RPMI7951 (cell line): ENCODE results near the gene SCRN1. TPM values are rescaled to one million over a fixed set of nuclear protein-coding genes. Genes with fewer than 3 reads are reported as not detected.
"Not testable (repeated sequence)": the region's sequence is repeated elsewhere in the genome, so short reads cannot be mapped to it uniquely, and the experiment has no call there.

ENCODE experiments used
- DNase-seq: peaks from one replicate; pipeline ENCODE4 v3.0.0-alpha.2; 2012; ENCODE audit warnings: low read depth
- total RNA-seq: library from RNA; depleted of rRNA; stranded (reverse); fragments of >200 nt; shearing (Covaris generic); gene quantifications from 2 replicates; pipeline ENCODE4 v1.2.3, GENCODE V29; 2014

The SCRN1 gene
- total RNA-seq, 1 experiment from 2014 or later: 112 TPM

- peak; percentile 84 for DNase-seq
Measured at GRCh38 chr7:29968683-29969395, 20.8 kb downstream of the SCRN1 start.

DNA sequence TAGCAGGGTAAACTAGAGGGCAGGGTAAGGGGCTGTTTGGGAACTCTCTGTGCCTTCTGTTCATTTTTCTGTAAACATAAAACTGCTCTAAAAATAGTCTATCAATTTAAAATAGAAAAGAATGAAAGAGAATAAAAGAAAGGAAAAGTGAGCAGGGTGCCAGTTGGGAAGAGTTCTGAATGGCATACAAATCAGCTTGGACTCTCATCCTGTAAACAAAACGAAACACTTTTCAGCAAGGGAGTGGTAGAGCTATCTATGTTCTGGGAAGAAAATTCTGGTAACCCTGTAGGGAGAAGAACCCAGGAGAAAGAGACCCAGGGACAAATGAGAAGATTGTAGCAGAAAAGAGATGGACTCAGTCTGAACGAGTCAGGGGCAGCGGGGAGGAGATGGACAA, 24.6 kb downstream of the SCRN1 start:
- DNase-seq: no peak

- DNase-seq: no peak
Measured at GRCh38 chr7:29962035-29962434, 27.6 kb downstream of the SCRN1 start.

DNA sequence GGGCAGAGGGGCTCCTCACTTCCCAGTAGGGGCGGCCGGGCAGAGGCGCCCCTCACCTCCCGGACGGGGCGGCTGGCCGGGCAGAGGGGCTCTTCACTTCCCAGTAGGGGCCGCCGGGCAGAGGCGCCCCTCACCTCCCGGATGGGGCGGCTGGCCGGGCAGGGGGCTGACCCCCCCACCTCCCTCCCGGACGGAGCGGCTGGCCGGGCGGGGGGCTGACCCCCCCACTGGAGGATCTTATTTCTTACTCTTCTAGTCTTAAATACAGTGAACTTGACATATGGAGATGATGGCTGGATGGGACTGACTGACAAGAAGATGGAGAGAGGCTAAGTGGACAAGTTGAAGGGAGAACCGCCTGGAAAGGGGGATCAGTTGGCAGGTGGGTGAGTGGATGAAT, 28.0 kb downstream of the SCRN1 start:
- not testable (repeated sequence) for DNase-seq

- no peak for DNase-seq
Measured at GRCh38 chr7:29958667-29959358, 30.8 kb downstream of the SCRN1 start.

DNA sequence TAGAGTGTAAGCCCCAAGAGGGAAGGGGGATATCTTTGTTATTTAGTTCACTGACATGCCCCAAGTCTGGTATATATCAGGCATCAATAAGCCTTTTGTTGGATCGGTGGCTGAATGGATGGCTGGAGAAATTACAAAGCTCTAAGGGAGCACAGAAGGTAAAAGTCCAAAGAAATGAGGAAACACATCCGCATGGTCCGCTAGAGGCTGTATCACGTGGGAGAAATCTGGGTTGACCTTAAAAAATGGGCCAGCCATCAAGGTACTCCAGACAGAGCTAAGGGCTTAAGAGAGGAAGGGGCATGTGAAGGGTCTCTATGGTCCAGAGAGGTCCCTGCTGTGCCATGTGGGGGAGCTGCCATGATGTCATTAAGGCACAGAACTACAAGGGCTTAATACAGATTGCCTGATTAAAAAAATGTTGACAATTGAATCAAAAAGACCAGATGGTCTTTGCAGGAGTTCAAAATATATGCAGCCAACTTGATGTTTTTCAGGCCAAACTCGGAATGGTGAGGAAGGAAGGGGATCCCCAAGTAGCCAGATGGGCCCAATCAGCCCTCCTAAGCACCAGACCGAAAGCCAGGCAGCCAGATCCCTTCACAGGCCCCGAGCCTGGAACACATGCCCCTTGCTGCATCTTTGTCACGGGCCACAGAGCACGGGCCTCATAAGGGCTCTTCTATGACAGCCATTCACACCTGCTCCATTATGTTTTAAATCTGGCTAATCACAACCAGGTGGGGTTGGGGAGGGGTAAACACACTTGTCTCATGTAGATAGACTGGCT, 31.9 kb downstream of the SCRN1 start:
- no peak for DNase-seq

DNA sequence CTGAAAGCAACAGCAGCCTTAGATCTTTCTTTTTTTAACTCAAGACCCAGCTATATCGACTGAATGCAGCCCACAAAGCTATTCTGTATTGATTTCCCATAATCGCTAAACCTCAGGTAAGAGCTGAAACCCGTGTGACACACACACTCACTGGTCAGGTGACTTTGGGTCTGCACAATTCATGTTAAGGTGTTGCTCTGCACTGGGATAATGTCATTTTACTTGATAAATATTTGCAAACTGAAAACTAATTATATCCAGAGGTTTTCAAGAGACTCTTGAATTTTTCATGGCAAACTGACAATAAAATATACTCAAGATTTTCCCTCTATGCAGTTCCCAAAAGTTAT, 33.1 kb downstream of the SCRN1 start:
- DNase-seq: no peak

DNA sequence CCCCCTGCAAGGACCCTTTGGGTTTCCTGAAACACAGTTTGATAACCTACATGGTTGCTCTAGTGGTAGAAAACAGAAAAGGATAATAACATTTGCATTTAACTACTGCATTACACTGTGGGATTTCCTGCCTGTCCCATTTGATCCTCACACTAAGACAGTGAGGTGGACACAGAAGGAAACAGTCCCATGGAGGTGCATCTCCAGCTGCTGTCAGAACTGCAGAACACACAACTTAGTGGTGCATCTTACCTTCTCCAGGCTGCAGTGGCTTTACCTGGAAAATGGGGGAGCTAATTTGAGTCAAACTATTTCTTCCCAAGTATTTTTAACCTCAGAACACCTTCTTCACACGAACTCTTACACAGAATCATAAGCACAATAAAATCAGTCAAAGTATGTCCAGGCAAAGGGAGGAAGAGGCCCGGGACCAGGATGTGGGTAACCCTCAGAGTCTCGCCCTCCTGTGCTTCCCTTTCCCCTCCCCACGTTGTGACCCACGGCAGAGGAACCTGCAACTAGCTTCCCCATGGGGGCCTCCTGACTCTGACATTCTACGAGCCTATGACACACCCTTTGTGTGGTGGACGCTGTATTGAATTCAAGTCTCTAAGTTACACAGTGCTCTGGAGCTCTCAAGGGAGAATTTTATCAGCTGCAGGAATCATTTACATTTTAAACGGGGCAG, 33.7 kb downstream of the SCRN1 start:
- DNase-seq: no peak

GRCh38 chr7:29955075-29955792, 34.4 kb downstream of the SCRN1 start:
- no peak for DNase-seq

DNA sequence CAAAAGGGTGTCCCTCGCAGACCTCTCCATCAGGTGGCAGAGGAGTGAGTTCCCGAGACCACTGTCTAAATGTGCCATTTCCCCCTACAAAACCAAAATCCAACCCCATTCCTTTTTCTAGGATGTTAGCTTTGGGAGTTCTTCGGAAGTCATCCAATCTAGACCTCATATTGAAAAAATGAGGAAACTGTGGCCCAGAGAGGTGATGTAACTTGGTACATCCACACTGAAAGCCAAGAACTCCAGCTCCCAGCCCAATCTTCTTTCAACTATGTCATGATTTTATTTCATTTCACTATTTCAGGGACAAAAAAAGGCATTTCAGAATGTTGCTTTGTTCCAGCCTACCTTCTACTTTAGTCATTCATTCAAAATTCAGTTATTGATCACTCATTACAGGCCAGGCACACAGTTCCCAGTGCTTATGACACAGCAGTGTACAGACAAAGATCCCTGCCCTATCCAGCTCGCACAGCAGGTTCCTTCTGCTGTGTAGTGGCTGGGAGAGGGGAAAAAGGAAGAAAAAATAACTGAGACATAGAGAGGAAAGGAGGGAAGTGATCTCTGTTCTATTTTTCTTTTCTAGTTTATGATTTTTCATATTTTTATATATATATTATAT, 35.8 kb downstream of the SCRN1 start:
- DNase-seq: no peak

- no peak for DNase-seq
Measured at GRCh38 chr7:29951206-29951605, 38.4 kb downstream of the SCRN1 start.

GRCh38 chr7:29950480-29950879, 39.1 kb downstream of the SCRN1 start:
- DNase-seq: no peak

GRCh38 chr7:29948587-29948986, 41.0 kb downstream of the SCRN1 start:
- no peak for DNase-seq

GRCh38 chr7:29946428-29947186, 43.0 kb downstream of the SCRN1 start:
- peak; percentile 47 for DNase-seq

GRCh38 chr7:29945259-29945809, 44.3 kb downstream of the SCRN1 start:
- DNase-seq: no peak

DNA sequence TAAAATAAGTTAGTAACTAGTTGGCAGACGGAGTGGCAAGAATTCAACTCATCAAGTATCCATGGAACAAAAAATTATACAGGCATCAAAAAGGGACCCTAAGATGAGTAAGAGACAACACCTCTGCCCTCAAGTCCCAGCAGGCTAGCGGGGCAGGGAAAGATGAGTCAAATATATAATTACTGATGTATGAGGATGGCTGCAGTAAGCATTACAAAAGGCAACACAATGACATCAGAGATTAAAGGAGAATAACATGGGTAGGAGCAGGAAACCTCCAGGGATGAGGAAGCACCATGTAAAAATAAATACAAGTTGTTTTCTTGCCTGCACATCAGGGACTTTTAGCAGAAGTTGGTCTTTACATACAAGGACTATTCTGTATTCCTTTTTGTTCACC, 49.4 kb downstream of the SCRN1 start:
- DNase-seq: no peak

GRCh38 chr7:29937132-29937531, 52.5 kb downstream of the SCRN1 start:
- DNase-seq: no peak

GRCh38 chr7:29935111-29935510, 54.5 kb downstream of the SCRN1 start:
- DNase-seq: no peak

DNA sequence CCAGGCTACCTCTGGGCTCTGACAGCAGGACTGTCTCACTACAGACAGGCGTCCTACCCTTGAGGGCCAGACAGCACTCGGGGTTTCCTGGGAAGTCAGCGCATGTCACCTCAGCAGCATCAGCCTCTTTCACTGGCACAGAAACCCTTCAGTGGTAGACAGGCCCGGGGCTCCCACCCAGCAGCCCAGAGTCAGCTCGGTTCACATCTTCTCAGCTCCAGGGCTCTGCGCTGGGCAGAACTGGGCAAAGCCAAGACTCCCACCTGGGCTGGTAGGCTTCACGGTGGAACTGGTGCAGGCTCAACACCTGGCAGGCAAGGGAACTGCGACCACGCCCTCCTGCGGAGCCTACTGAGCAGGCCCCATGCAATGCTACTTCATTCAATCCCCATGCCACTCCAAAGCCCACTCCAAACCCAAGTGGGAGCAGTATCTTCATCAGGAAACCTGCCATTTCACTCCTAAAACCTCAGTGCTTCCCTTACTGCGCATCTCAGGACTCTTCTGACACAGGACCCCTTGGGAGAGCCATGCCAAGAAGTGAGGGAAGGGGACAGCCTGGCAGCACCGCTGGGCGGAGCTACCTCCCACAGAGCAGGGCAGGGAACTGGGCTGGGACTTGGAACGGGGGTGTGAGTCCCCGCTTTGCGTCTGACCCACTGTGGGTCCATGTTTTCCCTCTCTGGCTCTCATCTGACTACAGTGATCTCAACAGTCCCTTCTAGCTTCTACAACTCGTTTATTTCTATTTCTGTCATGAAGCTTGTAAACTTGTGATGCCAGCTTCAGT, 60.4 kb downstream of the SCRN1 start:
- DNase-seq: no peak
